GM19324 (cell line): Measurements from ENCODE around the gene MAGI1.
"Not testable (repeated sequence)": the region's sequence is repeated elsewhere in the genome, so short reads cannot be mapped to it uniquely, and the experiment has no call there.

ENCODE experiments used
- ATAC-seq: cut with Tn5 transposase; IDR thresholded peaks from one replicate; pipeline ENCODE4 v1.9.1; 2021; ENCODE audit warnings: mild to moderate bottlenecking, moderate library complexity; ENCODE audit not compliant: unreplicated experiment, low FRiP score

Gene MAGI1

GRCh38 chr3:65886391-65886790 lies 152.3 kb downstream of the MAGI1 start:
- no peak for ATAC-seq

- no peak for ATAC-seq
Observed at GRCh38 chr3:65884071-65884470, 154.6 kb downstream of the MAGI1 start.

- ATAC-seq: no peak
Observed at GRCh38 chr3:65883613-65884012, 155.1 kb downstream of the MAGI1 start.

GRCh38 chr3:65880350-65880749 lies 158.4 kb downstream of the MAGI1 start:
- no peak for ATAC-seq

GRCh38 chr3:65879372-65879771 lies 159.3 kb downstream of the MAGI1 start:
- no peak for ATAC-seq

- ATAC-seq: no peak
Observed at GRCh38 chr3:65878831-65879230, 159.9 kb downstream of the MAGI1 start.

- ATAC-seq: no peak
Observed at GRCh38 chr3:65877160-65877559, 161.6 kb downstream of the MAGI1 start.

GRCh38 chr3:65876028-65876420 lies 162.7 kb downstream of the MAGI1 start:
- no peak for ATAC-seq

- no peak for ATAC-seq
Observed at GRCh38 chr3:65875393-65876027, 163.2 kb downstream of the MAGI1 start.

- no peak for ATAC-seq
Observed at GRCh38 chr3:65873869-65874268, 164.8 kb downstream of the MAGI1 start.

- ATAC-seq: no peak
Observed at GRCh38 chr3:65873028-65873427, 165.7 kb downstream of the MAGI1 start.

- ATAC-seq: no peak
Observed at GRCh38 chr3:65871305-65872141, 167.2 kb downstream of the MAGI1 start.

GRCh38 chr3:65869798-65870197 lies 168.9 kb downstream of the MAGI1 start:
- ATAC-seq: no peak

- no peak for ATAC-seq
Observed at GRCh38 chr3:65867463-65868210, 171.1 kb downstream of the MAGI1 start.

- no peak for ATAC-seq
Observed at GRCh38 chr3:65864357-65864904, 174.3 kb downstream of the MAGI1 start.

GRCh38 chr3:65861718-65862117 lies 177.0 kb downstream of the MAGI1 start:
- no peak for ATAC-seq

- ATAC-seq: not testable (repeated sequence)
Observed at GRCh38 chr3:65859612-65860011, 179.1 kb downstream of the MAGI1 start.

- no peak for ATAC-seq
Observed at GRCh38 chr3:65858749-65859148, 180.0 kb downstream of the MAGI1 start.

GRCh38 chr3:65857327-65857726 lies 181.4 kb downstream of the MAGI1 start:
- ATAC-seq: no peak

- ATAC-seq: no peak
Observed at GRCh38 chr3:65856907-65857306, 181.8 kb downstream of the MAGI1 start.
